Spleen (tissue), 7 donors: Measurements from ENCODE around the gene CILP2.

ENCODE experiments used
- POLR2A ChIP-seq, 3 donors: fragments of 450-650 bp; IDR thresholded peaks; one replicate each; pipeline ENCODE4 v1.5.1; 2017; ENCODE audit warnings: antibody characterized with exemption in 3 of 3, mild to moderate bottlenecking in 1 of 3
- TF ChIP-seq, protein P1 (sequence below), 11 experiments: fragments of 200-600 bp in 7 of 11; fragments of 450-650 bp in 4 of 11; sonication (generic) in 4 of 11; IDR thresholded peaks in 8 of 11; conservative IDR thresholded peaks in 3 of 11; 1 replicate in 7 of 11; 2 replicates in 4 of 11; pipeline versions ENCODE4 v1.4.0 to v1.8.0; 2016 to 2021; ENCODE audit warnings: antibody characterized with exemption in 11 of 11, inconsistent platforms in 4 of 11, mild to moderate bottlenecking in 1 of 11
- donor health status: DM: no; HTN: no; CAD: no; lungs with moderate emphysema.
- donor health status: DM: no; HTN: no; CAD: no.
- donor health status: DM: no; HTN: no; CAD: no.

- TF ChIP-seq, protein P1, sequence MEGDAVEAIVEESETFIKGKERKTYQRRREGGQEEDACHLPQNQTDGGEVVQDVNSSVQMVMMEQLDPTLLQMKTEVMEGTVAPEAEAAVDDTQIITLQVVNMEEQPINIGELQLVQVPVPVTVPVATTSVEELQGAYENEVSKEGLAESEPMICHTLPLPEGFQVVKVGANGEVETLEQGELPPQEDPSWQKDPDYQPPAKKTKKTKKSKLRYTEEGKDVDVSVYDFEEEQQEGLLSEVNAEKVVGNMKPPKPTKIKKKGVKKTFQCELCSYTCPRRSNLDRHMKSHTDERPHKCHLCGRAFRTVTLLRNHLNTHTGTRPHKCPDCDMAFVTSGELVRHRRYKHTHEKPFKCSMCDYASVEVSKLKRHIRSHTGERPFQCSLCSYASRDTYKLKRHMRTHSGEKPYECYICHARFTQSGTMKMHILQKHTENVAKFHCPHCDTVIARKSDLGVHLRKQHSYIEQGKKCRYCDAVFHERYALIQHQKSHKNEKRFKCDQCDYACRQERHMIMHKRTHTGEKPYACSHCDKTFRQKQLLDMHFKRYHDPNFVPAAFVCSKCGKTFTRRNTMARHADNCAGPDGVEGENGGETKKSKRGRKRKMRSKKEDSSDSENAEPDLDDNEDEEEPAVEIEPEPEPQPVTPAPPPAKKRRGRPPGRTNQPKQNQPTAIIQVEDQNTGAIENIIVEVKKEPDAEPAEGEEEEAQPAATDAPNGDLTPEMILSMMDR (IDR thresholded peaks at IDR 0.05 in 8 of 11, conservative IDR thresholded peaks at IDR 0.05 in 3 of 11), result no peak
- no peak for TF ChIP-seq POLR2A (IDR thresholded peaks at IDR 0.05)
These were observed 37.0 kb upstream of the CILP2 start for GRCh38 chr19:19500975-19501644.
